A549 (cell line): ENCODE measurements around the gene ASXL2. TPM values are rescaled to one million over a fixed set of nuclear protein-coding genes. Genes with fewer than 3 reads are reported as not detected.

Experiments used
- ATAC-seq, 2 experiments: fragments of 200-7000 bp in 1 of 2; fragments of >200 bp in 1 of 2; cut with Nextera tagmentation in 1 of 2; cut with Tn5 transposase in 1 of 2; 3 replicates each; pipeline versions ENCODE4 v1.8.0 to v1.9.1; 2018 to 2020; ENCODE audit warnings: mild to moderate bottlenecking in 1 of 2, moderate library complexity in 1 of 2
- CTCF ChIA-PET: fragments of 300-600 bp; sonication (Branson Sonifier 250); formaldehyde crosslinking; extraction: SDS; loops from one replicate; lab custom pipeline; 2021; ENCODE audit warnings: antibody characterized with exemption, inconsistent platforms; lab: Yijun Ruan, JAX
- POLR2A ChIA-PET: fragments of 350-600 bp; formaldehyde crosslinking; extraction: SDS; loops from one replicate; lab custom pipeline; 2021; ENCODE audit warnings: antibody characterized with exemption, inconsistent platforms; lab: Yijun Ruan, JAX
- DNase-seq, 2 experiments: peaks; one replicate each; pipeline versions ENCODE4 v3.0.0 to v3.0.0-alpha.2; 2011 to 2016; ENCODE audit warnings: low read depth in 1 of 2, low spot score in 1 of 2
- FAIRE-seq: peaks from 2 replicates; lab custom pipeline; 2011; peaks lifted over from hg19 to GRCh38; lab: Jason Lieb, UNC
- H3K27ac ChIP-seq, 2 experiments: fragments of >200 bp; sonication (Bioruptor Twin); formaldehyde crosslinking; 3 replicates each; pipeline ENCODE4 v1.5.1; 2016 to 2017
- H3K4me1 ChIP-seq: fragments of >200 bp; sonication (Bioruptor Twin); formaldehyde crosslinking; 3 replicates; pipeline ENCODE4 v1.6.1; 2016
- H3K4me2 ChIP-seq: fragments of >200 bp; sonication (Bioruptor Twin); formaldehyde crosslinking; 3 replicates; pipeline ENCODE4 v1.6.1; 2016
- H3K4me3 ChIP-seq: fragments of >200 bp; sonication (Bioruptor Twin); formaldehyde crosslinking; 3 replicates; pipeline ENCODE4 v1.5.1; 2016
- H3K9me3 ChIP-seq: fragments of >200 bp; sonication (Bioruptor Twin); formaldehyde crosslinking; 3 replicates; pipeline ENCODE4 v1.6.1; 2016
- BHLHE40 ChIP-seq: IDR thresholded peaks from 2 replicates; pipeline ENCODE4 v1.6.1; 2012; ENCODE audit warnings: low read depth, low read length, inconsistent platforms
- CTCF ChIP-seq: fragments of >200 bp; sonication (Bioruptor Twin); formaldehyde crosslinking; IDR thresholded peaks from 3 replicates; pipeline ENCODE4 v1.5.1; 2016
- EHF ChIP-seq: fragments of 250-450 bp; sonication (Bioruptor Pico); IDR thresholded peaks from 2 replicates; pipeline ENCODE4 v1.5.0; 2020; ENCODE audit warnings: mild to moderate bottlenecking
- ESRRA ChIP-seq: fragments of 150-350 bp; IDR thresholded peaks from 2 replicates; pipeline ENCODE4 v1.6.1; 2014; ENCODE audit warnings: mild to moderate bottlenecking, low read length, borderline replicate concordance
- HES2 ChIP-seq: fragments of >200 bp; sonication (Bioruptor Twin); formaldehyde crosslinking; IDR thresholded peaks from 2 replicates; pipeline ENCODE4 v1.6.1; 2016
- HMGXB4 ChIP-seq: fragments of 250-450 bp; sonication (Bioruptor Pico); IDR thresholded peaks from 2 replicates; pipeline ENCODE4 v1.5.0; 2021; ENCODE audit warnings: mild to moderate bottlenecking, moderate library complexity, borderline replicate concordance
- JUN ChIP-seq, 2 experiments: fragments of >200 bp; sonication (Bioruptor Twin); formaldehyde crosslinking; IDR thresholded peaks; 2 replicates in 1 of 2; 3 replicates in 1 of 2; pipeline ENCODE4 v1.6.1; 2016 to 2017
- KDM5A ChIP-seq: fragments of 200-600 bp; sonication (generic); IDR thresholded peaks from 2 replicates; pipeline ENCODE4 v1.6.1; 2016; ENCODE audit warnings: antibody characterized with exemption, mild to moderate bottlenecking
- MAX ChIP-seq: IDR thresholded peaks from 2 replicates; pipeline ENCODE4 v1.6.1; 2012
- MYC ChIP-seq: IDR thresholded peaks from 2 replicates; pipeline ENCODE4 v1.6.1; 2012; ENCODE audit warnings: mild to moderate bottlenecking, inconsistent platforms, low read length, improper control_type of control experiment, borderline replicate concordance
- NPAS2 ChIP-seq: fragments of 250-450 bp; sonication (Bioruptor Pico); IDR thresholded peaks from 2 replicates; pipeline ENCODE4 v1.8.0; 2022; ENCODE audit warnings: mild to moderate bottlenecking, moderate library complexity, borderline replicate concordance
- PBX3 ChIP-seq: IDR thresholded peaks from 2 replicates; pipeline ENCODE4 v1.6.1; 2012
- REST ChIP-seq: fragments of 200-600 bp; sonication (generic); IDR thresholded peaks from 2 replicates; pipeline ENCODE4 v1.6.1; 2016; ENCODE audit warnings: antibody characterized with exemption, mild to moderate bottlenecking, moderate library complexity
- RNF2 ChIP-seq: fragments of 200-600 bp; sonication (generic); IDR thresholded peaks from 2 replicates; pipeline ENCODE4 v1.6.1; 2016; ENCODE audit warnings: low read depth, mild to moderate bottlenecking, antibody characterized with exemption, moderate library complexity, borderline replicate concordance
- SREBF2 ChIP-seq: fragments of 450-650 bp; IDR thresholded peaks from 2 replicates; pipeline ENCODE4 v1.6.1; 2014; ENCODE audit warnings: mild to moderate bottlenecking, moderate library complexity
- TP53 ChIP-seq: fragments of 250-450 bp; sonication (Bioruptor Pico); IDR thresholded peaks from 2 replicates; pipeline ENCODE4 v1.5.0; 2021; ENCODE audit warnings: mild to moderate bottlenecking, moderate library complexity
- WGBS: methylation state at CpG from one replicate; pipeline ENCODE4 v1.1.6; 2017; ENCODE audit errors: missing lambda C conversion rate; 5-methylcytosine and 5-hydroxymethylcytosine counted together
- polyA plus RNA-seq, 4 experiments: library from polyadenylated mRNA; depleted of rRNA in 3 of 4; stranded (reverse); fragments of >200 nt; fragmentation: RNase III in 1 of 4; extraction: RNeasy Plus Mini Kit Qiagen cat#74134 plus additional on column Dnase treatment in 1 of 4; gene quantifications; 2 replicates in 3 of 4; 3 replicates in 1 of 4; pipeline ENCODE4 v1.2.3, GENCODE V29; 2011 to 2017

Gene ASXL2
- polyA plus RNA-seq, 2 of the 4 experiments (the other 2 are of a cell fraction): 10.3 to 26.4 TPM

- Histone ChIP-seq H3K9me3 (no peaks in the 10 kb centered on the region), H3K4me2 (no peak overlapping the region), H3K27ac (no peak overlapping the region), H3K4me1 (no peaks in the 10 kb centered on the region)
- ATAC-seq (no peak), DNase-seq (no peak)
- WGBS: 74% methylated on average over 5 of the region's 5 CpGs
- CTCF ChIA-PET: interaction anchor here (1.4 to 13.6 kb wide), 3 partner anchors 11 to 277 kb away, joined by 3 to 130 read pairs (median 5); partner anchors contain the start of gene ASXL2
- TF ChIP-seq MYC (no peak), NPAS2 (no peak), EHF (CRISPR knock-in tag) (no peak), PBX3 (no peak), HMGXB4 (CRISPR knock-in tag) (no peak), JUN (IDR thresholded peaks at IDR 0.05) (no peak), KDM5A (no peak), BHLHE40 (no peak), ESRRA (no peak), TP53 (CRISPR knock-in tag) (no peak), RNF2 (no peak), HES2 (no peak), MAX (no peak), REST (no peak)
- TF ChIP-seq, all 56 proteins: peak for 0
- POLR2A ChIA-PET: interaction anchor here (1.0 kb wide), 1 partner anchor 11 kb away, joined by 3 read pairs; the partner anchor contains the start of gene ASXL2
- FAIRE-seq: no peak
- H3K4me3 ChIP-seq: no peak overlapping the region
These were observed 10.8 kb downstream of the ASXL2 start for GRCh38 chr2:25867396-25868003.

- 89% methylated on average over 9 of the region's 9 CpGs for WGBS
- no peak overlapping the region for H3K4me3 ChIP-seq
- H3K4me1 ChIP-seq: peaks cover 17% of the 10 kb centered on the region; the same call in 2 of the 3 replicates
- no peak for ATAC-seq
- no peak for FAIRE-seq
- no peak overlapping the region for H3K4me2 ChIP-seq
- 0 out of 3 replicates have a peak, but pooled peaks have one; percentile 7 for TF ChIP-seq CTCF
- no peak for TF ChIP-seq SREBF2
- TF ChIP-seq, all 56 proteins: peak for 1
- Histone ChIP-seq H3K27ac (no peak overlapping the region), H3K9me3 (no peaks in the 10 kb centered on the region)
- ChIA-PET CTCF (interaction anchor here (5.5 to 7.6 kb wide), 2 partner anchors 10 to 95 kb away, joined by 31 to 130 read pairs; no protein-coding TSS in a partner anchor), POLR2A (no interaction called here)
- DNase-seq: no peak
These were observed 21.9 kb downstream of the ASXL2 start for GRCh38 chr2:25856377-25856776.
